MV-4-11 (cell line): Measurements from ENCODE around the gene CCDC30.

Experiments
- DNase-seq: peaks from one replicate; lab custom pipeline; 2025; lab: John Stamatoyannopoulos, UW

CCDC30 gene

GRCh38 chr1:42691157-42691498, 228.0 kb downstream of the CCDC30 start:
- no peak for DNase-seq

GRCh38 chr1:42692461-42692860, 229.4 kb downstream of the CCDC30 start:
- no peak for DNase-seq

- no peak for DNase-seq
These were observed 229.8 kb downstream of the CCDC30 start for GRCh38 chr1:42692911-42693310.

GRCh38 chr1:42698081-42698813, 235.2 kb downstream of the CCDC30 start:
- DNase-seq: no peak

GRCh38 chr1:42700006-42700405, 236.9 kb downstream of the CCDC30 start:
- DNase-seq: no peak

- no peak for DNase-seq
These were observed 240.9 kb downstream of the CCDC30 start for GRCh38 chr1:42703888-42704464.
